ENCODE measurements around the gene CRMP1. TPM values are rescaled to one million over a fixed set of nuclear protein-coding genes. Genes with fewer than 3 reads are reported as not detected.
"Not testable (repeated sequence)": the region's sequence is repeated elsewhere in the genome, so short reads cannot be mapped to it uniquely, and the experiment has no call there.

The CRMP1 gene
- total RNA-seq, 4 donors from 2014 or later, result 0.28 to 1.9 (median 0.44) TPM; not detected in 1

- DNase-seq (ENCODE audit: low spot score) (no peak), ATAC-seq (ENCODE audit: low FRiP score) (no peak)
- TF ChIP-seq CTCF (IDR thresholded peaks at IDR 0.05), result no peak
Measured at GRCh38 chr4:5843573-5844530, 49.0 kb downstream of the CRMP1 start.

GRCh38 chr4:5842456-5842855 lies 50.4 kb downstream of the CRMP1 start:
- ATAC-seq (ENCODE audit: low FRiP score) (no peak), DNase-seq (ENCODE audit: low spot score) (no peak)
- no peak for TF ChIP-seq CTCF (IDR thresholded peaks at IDR 0.05)

- ATAC-seq (ENCODE audit: low FRiP score) (no peak), DNase-seq (ENCODE audit: low spot score) (no peak)
- TF ChIP-seq CTCF (IDR thresholded peaks at IDR 0.05), result no peak
Measured at GRCh38 chr4:5839751-5840674, 52.9 kb downstream of the CRMP1 start.

GRCh38 chr4:5839332-5839731 lies 53.6 kb downstream of the CRMP1 start:
- DNase-seq (ENCODE audit: low spot score), result no peak
- no peak for ATAC-seq (ENCODE audit: low FRiP score)
- TF ChIP-seq CTCF (IDR thresholded peaks at IDR 0.05), result no peak

- not testable (repeated sequence) for ATAC-seq (ENCODE audit: low FRiP score); DNase-seq (ENCODE audit: low spot score)
Measured at GRCh38 chr4:5837483-5837882, 55.4 kb downstream of the CRMP1 start.

- no peak for ATAC-seq (ENCODE audit: low FRiP score)
- DNase-seq (ENCODE audit: low spot score), result no peak
- no peak for TF ChIP-seq CTCF (IDR thresholded peaks at IDR 0.05)
Measured at GRCh38 chr4:5836943-5837342, 55.9 kb downstream of the CRMP1 start.

GRCh38 chr4:5828005-5828391 lies 64.9 kb downstream of the CRMP1 start:
- DNase-seq (ENCODE audit: low spot score) (no peak), ATAC-seq (ENCODE audit: low FRiP score) (no peak)
- no peak for TF ChIP-seq CTCF (IDR thresholded peaks at IDR 0.05)

All from omental fat pad (tissue), 4 donors.